Activated CD4-positive, alpha-beta T cell treated with anti-CD3 and anti-CD28 coated beads for 1 hour (primary cell): ENCODE results near the gene GLG1.
"Not testable (repeated sequence)": the region's sequence is repeated elsewhere in the genome, so short reads cannot be mapped to it uniquely, and the experiment has no call there.

Source experiments
- DNase-seq: peaks from one replicate; pipeline ENCODE4 v3.0.0-alpha.2; 2020

Gene GLG1

GRCh38 chr16:74524926-74525325 is 82.0 kb downstream of the GLG1 start:
- no peak for DNase-seq

- no peak for DNase-seq
Observed at GRCh38 chr16:74524117-74524516, 82.8 kb downstream of the GLG1 start.

- not testable (repeated sequence) for DNase-seq
Observed at GRCh38 chr16:74523706-74524105, 83.2 kb downstream of the GLG1 start.

GRCh38 chr16:74522160-74522559 is 84.8 kb downstream of the GLG1 start:
- DNase-seq = no peak

- DNase-seq = no peak
Observed at GRCh38 chr16:74521691-74522090, 85.2 kb downstream of the GLG1 start.

GRCh38 chr16:74518934-74519333 is 88.0 kb downstream of the GLG1 start:
- not testable (repeated sequence) for DNase-seq

- DNase-seq = no peak
Observed at GRCh38 chr16:74511961-74512360, 95.0 kb downstream of the GLG1 start.

GRCh38 chr16:74505011-74505410 is 101.9 kb downstream of the GLG1 start:
- DNase-seq = no peak

- DNase-seq = no peak
Observed at GRCh38 chr16:74503412-74503811, 103.5 kb downstream of the GLG1 start.

GRCh38 chr16:74501484-74502478 is 105.1 kb downstream of the GLG1 start:
- no peak for DNase-seq

- DNase-seq = no peak
Observed at GRCh38 chr16:74500907-74501306, 106.0 kb downstream of the GLG1 start.

GRCh38 chr16:74499114-74499513 is 107.8 kb downstream of the GLG1 start:
- DNase-seq = no peak

- DNase-seq = no peak
Observed at GRCh38 chr16:74497761-74498160, 109.2 kb downstream of the GLG1 start.

- DNase-seq = no peak
Observed at GRCh38 chr16:74496054-74496453, 110.9 kb downstream of the GLG1 start.

- no peak for DNase-seq
Observed at GRCh38 chr16:74492976-74493375, 113.9 kb downstream of the GLG1 start.

GRCh38 chr16:74487634-74488495 is 119.0 kb downstream of the GLG1 start:
- DNase-seq = no peak

GRCh38 chr16:74485916-74486315 is 121.0 kb downstream of the GLG1 start:
- no peak for DNase-seq

GRCh38 chr16:74480150-74481029 is 126.5 kb downstream of the GLG1 start:
- DNase-seq = no peak

- no peak for DNase-seq
Observed at GRCh38 chr16:74477226-74477625, 129.7 kb downstream of the GLG1 start.

GRCh38 chr16:74474416-74474815 is 132.5 kb downstream of the GLG1 start:
- no peak for DNase-seq

- no peak for DNase-seq
Observed at GRCh38 chr16:74472540-74472939, 134.4 kb downstream of the GLG1 start.

GRCh38 chr16:74472010-74472409 is 134.9 kb downstream of the GLG1 start:
- no peak for DNase-seq
